Astrocyte (in vitro differentiated cells and primary cell): Measurements from ENCODE around the gene CSF2. TPM values are rescaled to one million over a fixed set of nuclear protein-coding genes. Genes with fewer than 3 reads are reported as not detected.

ENCODE experiments used
- DNase-seq: peaks from one replicate; pipeline ENCODE4 v3.0.0-alpha.2; 2010; ENCODE audit warnings: low read depth
- FAIRE-seq: peaks from 2 replicates; lab custom pipeline; 2011; peaks lifted over from hg19 to GRCh38; lab: Jason Lieb, UNC
- H2AFZ ChIP-seq: 2 replicates; pipeline ENCODE4 v1.6.0; 2012; ENCODE audit warnings: low read depth, low read length, inconsistent platforms
- H3K27ac ChIP-seq: 2 replicates; pipeline ENCODE4 v1.5.1; 2011; ENCODE audit warnings: low read depth, low read length, inconsistent platforms
- H3K27me3 ChIP-seq: 2 replicates; pipeline ENCODE4 v1.6.0; 2011; ENCODE audit warnings: low read length, inconsistent platforms; ENCODE audit not compliant: insufficient read depth
- H3K36me3 ChIP-seq: 2 replicates; pipeline ENCODE4 v1.5.1; 2011; ENCODE audit warnings: low read length, inconsistent platforms; ENCODE audit not compliant: insufficient read depth
- H3K4me1 ChIP-seq: 2 replicates; pipeline ENCODE4 v1.5.1; 2011; ENCODE audit warnings: low read length, inconsistent platforms; ENCODE audit not compliant: insufficient read depth
- H3K4me2 ChIP-seq: 2 replicates; pipeline ENCODE4 v1.6.0; 2012; ENCODE audit warnings: low read length, inconsistent platforms
- H3K4me3 ChIP-seq: 2 replicates; pipeline ENCODE4 v1.5.1; 2011; ENCODE audit warnings: low read depth, mild to moderate bottlenecking, low read length, inconsistent platforms; ENCODE audit not compliant: insufficient read depth
- H3K79me2 ChIP-seq: 2 replicates; pipeline ENCODE4 v1.6.0; 2012; ENCODE audit warnings: mild to moderate bottlenecking, low read length, inconsistent platforms; ENCODE audit not compliant: insufficient read depth
- H3K9ac ChIP-seq: 2 replicates; pipeline ENCODE4 v1.6.0; 2012; ENCODE audit warnings: mild to moderate bottlenecking, low read length, inconsistent platforms
- H3K9me3 ChIP-seq: 2 replicates; pipeline ENCODE4 v1.5.1; 2012; ENCODE audit warnings: low read depth, mild to moderate bottlenecking, low read length, inconsistent platforms; ENCODE audit not compliant: insufficient read depth
- H4K20me1 ChIP-seq: 2 replicates; pipeline ENCODE4 v1.6.0; 2012; ENCODE audit warnings: low read length, inconsistent platforms; ENCODE audit not compliant: insufficient read depth
- H3K27ac Mint-ChIP-seq: one replicate; pipeline ENCODE4 v1.8.0; 2021; ENCODE audit warnings: mild to moderate bottlenecking, mixed read lengths; ENCODE audit not compliant: unreplicated experiment
- H3K27me3 Mint-ChIP-seq: one replicate; pipeline ENCODE4 v1.8.0; 2021; ENCODE audit warnings: low read depth, mixed read lengths; ENCODE audit not compliant: unreplicated experiment
- H3K36me3 Mint-ChIP-seq: one replicate; pipeline ENCODE4 v1.8.0; 2021; ENCODE audit warnings: low read depth, mixed read lengths; ENCODE audit not compliant: unreplicated experiment
- H3K4me1 Mint-ChIP-seq: one replicate; pipeline ENCODE4 v1.8.0; 2021; ENCODE audit warnings: low read depth, mixed read lengths; ENCODE audit not compliant: unreplicated experiment
- H3K4me3 Mint-ChIP-seq: one replicate; pipeline ENCODE4 v1.8.0; 2021; ENCODE audit warnings: mild to moderate bottlenecking, moderate library complexity, mixed read lengths; ENCODE audit not compliant: unreplicated experiment
- H3K9me3 Mint-ChIP-seq: one replicate; pipeline ENCODE4 v1.8.0; 2021; ENCODE audit warnings: mild to moderate bottlenecking, mixed read lengths; ENCODE audit not compliant: unreplicated experiment
- EZH2 ChIP-seq: IDR thresholded peaks from 2 replicates; pipeline ENCODE4 v1.6.1; 2012; ENCODE audit warnings: mild to moderate bottlenecking, low read length, inconsistent platforms; ENCODE audit not compliant: insufficient read depth
- total RNA-seq: library from RNA; stranded (reverse); gene quantifications from 2 replicates; pipeline ENCODE4 v1.2.1, GENCODE V29; 2021
- TF ChIP-seq, protein P1 (sequence below): IDR thresholded peaks from 2 replicates; pipeline ENCODE4 v1.5.1; 2011; ENCODE audit warnings: low read depth, mild to moderate bottlenecking, inconsistent platforms, low read length, moderate library complexity; ENCODE audit not compliant: insufficient read depth

CSF2 gene
- total RNA-seq, 1 donor from 2014 or later, result not detected

DNA sequence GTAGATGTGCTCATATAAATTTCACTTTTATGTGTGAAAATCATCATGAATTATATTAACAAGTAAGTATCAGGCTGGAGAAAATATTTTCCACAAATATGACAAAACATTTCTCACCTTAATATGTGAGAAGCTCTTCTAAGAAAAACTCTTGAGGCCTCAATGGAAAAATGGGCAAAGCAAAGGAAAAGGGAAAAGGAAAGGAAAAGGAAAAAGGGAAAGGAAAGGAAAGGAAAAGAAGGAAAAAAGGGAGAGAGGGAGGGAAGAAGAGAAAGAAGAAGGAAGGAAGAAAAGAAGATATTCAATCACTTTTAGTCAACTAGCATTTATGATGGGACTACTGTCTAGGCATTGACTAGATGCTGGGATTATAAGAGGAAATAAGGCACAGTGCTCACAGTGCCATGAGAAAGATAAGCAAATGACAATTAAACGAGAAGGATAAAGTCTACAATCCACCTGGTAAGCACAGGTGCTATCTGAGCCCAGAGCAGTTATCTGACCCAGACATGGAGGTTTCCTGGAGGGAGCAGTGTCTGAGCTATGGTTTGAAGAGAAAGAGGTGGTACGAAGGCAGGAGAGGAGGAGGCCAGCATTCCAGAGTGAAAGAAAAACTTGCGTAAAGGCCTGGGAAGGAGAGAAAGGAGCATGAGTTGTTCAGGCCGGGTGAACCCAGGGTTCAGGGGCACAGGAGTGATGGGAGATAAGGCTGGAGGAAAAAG lies 43.8 kb upstream of the CSF2 start:
- Histone ChIP-seq H3K9me3 (no peaks in the 10 kb centered on the region), H3K27me3 (peaks cover 3% of the 10 kb centered on the region), H2AFZ (no peak overlapping the region), H3K4me1 (no peaks in the 10 kb centered on the region), H4K20me1 (no peaks in the 10 kb centered on the region), H3K27ac (no peak overlapping the region), H3K9ac (no peak overlapping the region), H3K4me2 (no peak overlapping the region), H3K4me3 (no peak overlapping the region), H3K36me3 (no peaks in the 10 kb centered on the region), H3K79me2 (no peaks in the 10 kb centered on the region)
- no peaks in the 10 kb centered on the region for H3K4me1 Mint-ChIP-seq
- TF ChIP-seq, protein P1, sequence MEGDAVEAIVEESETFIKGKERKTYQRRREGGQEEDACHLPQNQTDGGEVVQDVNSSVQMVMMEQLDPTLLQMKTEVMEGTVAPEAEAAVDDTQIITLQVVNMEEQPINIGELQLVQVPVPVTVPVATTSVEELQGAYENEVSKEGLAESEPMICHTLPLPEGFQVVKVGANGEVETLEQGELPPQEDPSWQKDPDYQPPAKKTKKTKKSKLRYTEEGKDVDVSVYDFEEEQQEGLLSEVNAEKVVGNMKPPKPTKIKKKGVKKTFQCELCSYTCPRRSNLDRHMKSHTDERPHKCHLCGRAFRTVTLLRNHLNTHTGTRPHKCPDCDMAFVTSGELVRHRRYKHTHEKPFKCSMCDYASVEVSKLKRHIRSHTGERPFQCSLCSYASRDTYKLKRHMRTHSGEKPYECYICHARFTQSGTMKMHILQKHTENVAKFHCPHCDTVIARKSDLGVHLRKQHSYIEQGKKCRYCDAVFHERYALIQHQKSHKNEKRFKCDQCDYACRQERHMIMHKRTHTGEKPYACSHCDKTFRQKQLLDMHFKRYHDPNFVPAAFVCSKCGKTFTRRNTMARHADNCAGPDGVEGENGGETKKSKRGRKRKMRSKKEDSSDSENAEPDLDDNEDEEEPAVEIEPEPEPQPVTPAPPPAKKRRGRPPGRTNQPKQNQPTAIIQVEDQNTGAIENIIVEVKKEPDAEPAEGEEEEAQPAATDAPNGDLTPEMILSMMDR, result no peak
- no peak for TF ChIP-seq EZH2
- no peaks in the 10 kb centered on the region for H3K9me3 Mint-ChIP-seq
- H3K36me3 Mint-ChIP-seq, result no peaks in the 10 kb centered on the region
- peaks cover 21% of the 10 kb centered on the region for H3K27me3 Mint-ChIP-seq
- no peak for FAIRE-seq
- no peak overlapping the region for H3K4me3 Mint-ChIP-seq
- DNase-seq, result no peak
- no peak overlapping the region for H3K27ac Mint-ChIP-seq

DNA sequence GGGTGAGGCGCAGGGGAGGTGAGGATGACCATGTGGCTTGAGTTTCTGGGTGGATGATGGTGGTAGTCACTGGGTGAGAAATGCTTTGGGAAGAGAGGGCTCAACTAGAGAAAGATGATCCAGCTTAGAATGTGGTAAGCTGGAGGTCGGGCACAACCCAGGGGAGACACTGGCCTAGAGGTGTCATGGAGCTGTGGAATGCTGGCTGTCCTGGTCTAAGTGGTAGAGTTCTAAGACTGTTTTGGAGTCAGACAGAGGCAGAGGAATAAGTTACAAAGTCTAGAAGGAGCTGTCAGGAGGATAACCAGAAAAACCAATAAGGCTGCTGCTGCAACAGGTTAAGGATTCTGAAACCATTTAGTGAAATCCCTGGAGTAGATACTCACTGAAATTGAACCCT lies 43.0 kb upstream of the CSF2 start:
- Histone ChIP-seq H3K27ac (no peak overlapping the region), H3K79me2 (no peaks in the 10 kb centered on the region), H2AFZ (no peak overlapping the region), H3K4me2 (no peak overlapping the region), H3K27me3 (peaks cover 3% of the 10 kb centered on the region), H3K4me1 (no peaks in the 10 kb centered on the region), H3K36me3 (no peaks in the 10 kb centered on the region), H4K20me1 (no peaks in the 10 kb centered on the region), H3K9ac (no peak overlapping the region), H3K4me3 (no peak overlapping the region), H3K9me3 (no peaks in the 10 kb centered on the region)
- Mint-ChIP-seq H3K4me1 (no peaks in the 10 kb centered on the region), H3K4me3 (no peak overlapping the region), H3K9me3 (no peaks in the 10 kb centered on the region), H3K36me3 (no peaks in the 10 kb centered on the region), H3K27ac (no peak overlapping the region), H3K27me3 (peaks cover 21% of the 10 kb centered on the region)
- no peak for DNase-seq
- FAIRE-seq, result no peak
- TF ChIP-seq, protein P1, result no peak
- TF ChIP-seq EZH2, result no peak

DNA sequence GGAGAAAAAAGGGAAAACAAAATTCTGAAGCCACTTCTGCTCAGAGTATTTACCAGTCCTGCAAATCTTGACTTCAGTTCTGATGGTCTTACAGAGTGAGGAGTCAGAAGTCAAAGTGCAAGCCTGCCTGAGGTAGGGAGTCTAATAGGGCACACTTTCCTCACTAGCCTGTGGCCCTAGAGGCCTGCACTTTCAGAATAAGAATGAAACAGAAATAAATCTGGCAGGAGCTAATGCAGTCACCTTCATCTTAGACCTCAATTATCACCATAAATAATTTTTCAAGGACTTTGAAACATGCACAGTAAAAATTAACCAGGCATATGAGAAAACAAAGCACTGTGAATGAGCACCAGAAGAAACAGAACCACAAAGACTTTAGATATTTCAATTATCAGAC lies 41.4 kb upstream of the CSF2 start:
- H3K4me1 ChIP-seq, result no peaks in the 10 kb centered on the region
- H3K36me3 Mint-ChIP-seq, result no peaks in the 10 kb centered on the region
- no peaks in the 10 kb centered on the region for H3K9me3 ChIP-seq
- no peak overlapping the region for H3K4me3 Mint-ChIP-seq
- H3K4me2 ChIP-seq, result no peak overlapping the region
- H3K4me3 ChIP-seq, result no peak overlapping the region
- H3K36me3 ChIP-seq, result no peaks in the 10 kb centered on the region
- no peak overlapping the region for H3K27ac Mint-ChIP-seq
- H3K79me2 ChIP-seq, result no peaks in the 10 kb centered on the region
- peaks cover 3% of the 10 kb centered on the region for H3K27me3 ChIP-seq
- no peak overlapping the region for H2AFZ ChIP-seq
- H3K4me1 Mint-ChIP-seq, result no peaks in the 10 kb centered on the region
- H3K9ac ChIP-seq, result no peak overlapping the region
- no peak for DNase-seq
- H3K9me3 Mint-ChIP-seq, result no peaks in the 10 kb centered on the region
- no peak for TF ChIP-seq EZH2
- TF ChIP-seq, protein P1, result no peak
- H3K27ac ChIP-seq, result no peak overlapping the region
- no peak for FAIRE-seq
- peaks cover 20% of the 10 kb centered on the region for H3K27me3 Mint-ChIP-seq
- no peaks in the 10 kb centered on the region for H4K20me1 ChIP-seq
